A549 (cell line): Measurements from ENCODE around the gene MORC2. TPM values are rescaled to one million over a fixed set of nuclear protein-coding genes. Genes with fewer than 3 reads are reported as not detected.

ENCODE experiments used
- ATAC-seq, 2 experiments: fragments of 200-7000 bp in 1 of 2; fragments of >200 bp in 1 of 2; cut with Nextera tagmentation in 1 of 2; cut with Tn5 transposase in 1 of 2; 3 replicates each; pipeline versions ENCODE4 v1.8.0 to v1.9.1; 2018 to 2020; ENCODE audit warnings: mild to moderate bottlenecking in 1 of 2, moderate library complexity in 1 of 2
- CTCF ChIA-PET: fragments of 300-600 bp; sonication (Branson Sonifier 250); formaldehyde crosslinking; extraction: SDS; loops from one replicate; lab custom pipeline; 2021; ENCODE audit warnings: antibody characterized with exemption, inconsistent platforms; lab: Yijun Ruan, JAX
- POLR2A ChIA-PET: fragments of 350-600 bp; formaldehyde crosslinking; extraction: SDS; loops from one replicate; lab custom pipeline; 2021; ENCODE audit warnings: antibody characterized with exemption, inconsistent platforms; lab: Yijun Ruan, JAX
- DNase-seq, 2 experiments: peaks; one replicate each; pipeline versions ENCODE4 v3.0.0 to v3.0.0-alpha.2; 2011 to 2016; ENCODE audit warnings: low read depth in 1 of 2, low spot score in 1 of 2
- FAIRE-seq: peaks from 2 replicates; lab custom pipeline; 2011; peaks lifted over from hg19 to GRCh38; lab: Jason Lieb, UNC
- H3K27ac ChIP-seq, 2 experiments: fragments of >200 bp; sonication (Bioruptor Twin); formaldehyde crosslinking; 3 replicates each; pipeline ENCODE4 v1.5.1; 2016 to 2017
- H3K4me1 ChIP-seq: fragments of >200 bp; sonication (Bioruptor Twin); formaldehyde crosslinking; 3 replicates; pipeline ENCODE4 v1.6.1; 2016
- H3K4me2 ChIP-seq: fragments of >200 bp; sonication (Bioruptor Twin); formaldehyde crosslinking; 3 replicates; pipeline ENCODE4 v1.6.1; 2016
- H3K4me3 ChIP-seq: fragments of >200 bp; sonication (Bioruptor Twin); formaldehyde crosslinking; 3 replicates; pipeline ENCODE4 v1.5.1; 2016
- H3K9me3 ChIP-seq: fragments of >200 bp; sonication (Bioruptor Twin); formaldehyde crosslinking; 3 replicates; pipeline ENCODE4 v1.6.1; 2016
- ATOH8 ChIP-seq: fragments of 250-450 bp; sonication (Bioruptor Pico); IDR thresholded peaks from 2 replicates; pipeline ENCODE4 v1.5.0; 2020; ENCODE audit warnings: low read depth, mild to moderate bottlenecking, moderate library complexity
- BCL3 ChIP-seq: fragments of >200 bp; sonication (Bioruptor Twin); formaldehyde crosslinking; IDR thresholded peaks from 3 replicates; pipeline ENCODE4 v1.6.1; 2016
- BHLHE40 ChIP-seq: IDR thresholded peaks from 2 replicates; pipeline ENCODE4 v1.6.1; 2012; ENCODE audit warnings: low read depth, low read length, inconsistent platforms
- CEBPB ChIP-seq, 2 experiments: fragments of >200 bp in 1 of 2; sonication (Bioruptor Twin) in 1 of 2; formaldehyde crosslinking in 1 of 2; IDR thresholded peaks; 2 replicates each; pipeline ENCODE4 v1.6.1; 2012 to 2016
- CHD4 ChIP-seq: fragments of 200-600 bp; sonication (generic); IDR thresholded peaks from 2 replicates; pipeline ENCODE4 v1.6.1; 2016; ENCODE audit warnings: antibody characterized with exemption, mild to moderate bottlenecking, borderline replicate concordance
- FOSB ChIP-seq: fragments of 250-450 bp; sonication (Bioruptor Pico); IDR thresholded peaks from 2 replicates; pipeline ENCODE4 v1.5.0; 2020; ENCODE audit warnings: mild to moderate bottlenecking, moderate library complexity
- FOSL2 ChIP-seq, 2 experiments: fragments of 450-650 bp in 1 of 2; fragments of >200 bp in 1 of 2; sonication (Bioruptor Twin) in 1 of 2; formaldehyde crosslinking; IDR thresholded peaks; 2 replicates each; pipeline versions ENCODE4 v1.5.0 to v1.6.1; 2016 to 2020; ENCODE audit warnings: mild to moderate bottlenecking in 1 of 2, moderate library complexity in 1 of 2
- FOXS1 ChIP-seq: fragments of 250-450 bp; sonication (Bioruptor Pico); IDR thresholded peaks from 2 replicates; pipeline ENCODE4 v1.5.0; 2020; ENCODE audit warnings: mild to moderate bottlenecking, moderate library complexity
- JUN ChIP-seq, 2 experiments: fragments of >200 bp; sonication (Bioruptor Twin); formaldehyde crosslinking; IDR thresholded peaks; 2 replicates in 1 of 2; 3 replicates in 1 of 2; pipeline ENCODE4 v1.6.1; 2016 to 2017
- JUNB ChIP-seq: fragments of >200 bp; sonication (Bioruptor Twin); formaldehyde crosslinking; IDR thresholded peaks from 2 replicates; pipeline ENCODE4 v1.6.1; 2016
- MAX ChIP-seq: IDR thresholded peaks from 2 replicates; pipeline ENCODE4 v1.6.1; 2012
- MAZ ChIP-seq: fragments of 150-350 bp; IDR thresholded peaks from 2 replicates; pipeline ENCODE4 v1.6.1; 2014; ENCODE audit warnings: antibody characterized with exemption, low read depth, low read length, borderline replicate concordance
- MYC ChIP-seq: IDR thresholded peaks from 2 replicates; pipeline ENCODE4 v1.6.1; 2012; ENCODE audit warnings: mild to moderate bottlenecking, inconsistent platforms, low read length, improper control_type of control experiment, borderline replicate concordance
- NFE2L2 ChIP-seq: fragments of 150-350 bp; conservative IDR thresholded peaks from 2 replicates; pipeline ENCODE4 v1.6.1; 2014; ENCODE audit warnings: low read length
- PHF8 ChIP-seq: fragments of 200-600 bp; sonication (generic); IDR thresholded peaks from 2 replicates; pipeline ENCODE4 v1.6.1; 2016; ENCODE audit warnings: low read depth, mild to moderate bottlenecking, antibody characterized with exemption, moderate library complexity, borderline replicate concordance
- POLR2A ChIP-seq: IDR thresholded peaks from 2 replicates; pipeline ENCODE4 v1.6.1; 2012; ENCODE audit warnings: mild to moderate bottlenecking, low read length
- RAD21 ChIP-seq, 2 experiments: fragments of >200 bp in 1 of 2; sonication (Bioruptor Twin) in 1 of 2; formaldehyde crosslinking in 1 of 2; IDR thresholded peaks in 1 of 2; conservative IDR thresholded peaks in 1 of 2; 2 replicates in 1 of 2; 3 replicates in 1 of 2; pipeline ENCODE4 v1.6.1; 2012 to 2018; ENCODE audit warnings: inconsistent platforms in 1 of 2
- RCOR1 ChIP-seq: fragments of 150-350 bp; IDR thresholded peaks from 2 replicates; pipeline ENCODE4 v1.6.1; 2014; ENCODE audit warnings: antibody characterized with exemption, low read length, low read depth
- SMC3 ChIP-seq: fragments of >200 bp; sonication (Bioruptor Twin); formaldehyde crosslinking; IDR thresholded peaks from 3 replicates; pipeline ENCODE4 v1.6.1; 2018; ENCODE audit warnings: inconsistent platforms
- SREBF2 ChIP-seq: fragments of 450-650 bp; IDR thresholded peaks from 2 replicates; pipeline ENCODE4 v1.6.1; 2014; ENCODE audit warnings: mild to moderate bottlenecking, moderate library complexity
- TP53 ChIP-seq: fragments of 250-450 bp; sonication (Bioruptor Pico); IDR thresholded peaks from 2 replicates; pipeline ENCODE4 v1.5.0; 2021; ENCODE audit warnings: mild to moderate bottlenecking, moderate library complexity
- ZC3H11A ChIP-seq: fragments of 450-650 bp; IDR thresholded peaks from 2 replicates; pipeline ENCODE4 v1.6.1; 2014; ENCODE audit warnings: antibody characterized with exemption, mild to moderate bottlenecking
- ZFP36 ChIP-seq: fragments of 450-650 bp; IDR thresholded peaks from 2 replicates; pipeline ENCODE4 v1.6.1; 2014; ENCODE audit warnings: borderline replicate concordance; ENCODE audit not compliant: partially characterized antibody
- WGBS: methylation state at CpG from one replicate; pipeline ENCODE4 v1.1.6; 2017; ENCODE audit errors: missing lambda C conversion rate; 5-methylcytosine and 5-hydroxymethylcytosine counted together
- polyA plus RNA-seq, 4 experiments: library from polyadenylated mRNA; depleted of rRNA in 3 of 4; stranded (reverse); fragments of >200 nt; fragmentation: RNase III in 1 of 4; extraction: RNeasy Plus Mini Kit Qiagen cat#74134 plus additional on column Dnase treatment in 1 of 4; gene quantifications; 2 replicates in 3 of 4; 3 replicates in 1 of 4; pipeline ENCODE4 v1.2.3, GENCODE V29; 2011 to 2017

MORC2 gene
- polyA plus RNA-seq, 2 of the 4 experiments (the other 2 are of a cell fraction), result 14.8 to 16.0 TPM

GRCh38 chr22:30964858-30965257 is 3.7 kb downstream of the MORC2 start:
- TF ChIP-seq ATOH8 (CRISPR knock-in tag) (no peak), SREBF2 (no peak), POLR2A (no peak), MAX (no peak), ZFP36 (no peak), BCL3 (no peak), CEBPB (IDR thresholded peaks at IDR 0.05) (no peak), CHD4 (no peak), ZC3H11A (no peak), SMC3 (no peak), MAZ (no peak), RCOR1 (no peak), BHLHE40 (no peak), JUN (IDR thresholded peaks at IDR 0.05) (no peak), FOSB (CRISPR knock-in tag) (no peak), FOSL2 (IDR thresholded peaks at IDR 0.05) (no peak), FOSL2 (CRISPR knock-in tag; IDR thresholded peaks at IDR 0.05) (no peak), RAD21 (conservative IDR thresholded peaks at IDR 0.05 in 1 of 2, IDR thresholded peaks at IDR 0.05 in 1 of 2) (no peak)
- H3K4me2 ChIP-seq, result no peak overlapping the region
- H3K4me1 ChIP-seq, result no peaks in the 10 kb centered on the region
- no peak overlapping the region for H3K4me3 ChIP-seq
- ChIA-PET POLR2A (no interaction called here), CTCF (interaction anchor here (0.6 kb wide), 2 partner anchors 32 to 42 kb away, joined by 3 read pairs; no protein-coding TSS in a partner anchor)
- no peak for DNase-seq
- no peak for FAIRE-seq
- ATAC-seq, result no peak
- H3K9me3 ChIP-seq, result peaks cover 16% of the 10 kb centered on the region; the same call in 2 of the 3 replicates
- no peak overlapping the region for H3K27ac ChIP-seq
- WGBS, result 91% methylated on average over 4 of the region's 4 CpGs

GRCh38 chr22:30955153-30955552 is 13.4 kb downstream of the MORC2 start:
- H3K4me2 ChIP-seq, result no peak overlapping the region
- ATAC-seq (no peak), FAIRE-seq (no peak), DNase-seq (no peak)
- no peak overlapping the region for H3K4me3 ChIP-seq
- H3K4me1 ChIP-seq, result no peaks in the 10 kb centered on the region
- 97% methylated on average over 4 of the region's 4 CpGs for WGBS
- no peaks in the 10 kb centered on the region for H3K9me3 ChIP-seq
- TF ChIP-seq NFE2L2 (no peak), PHF8 (no peak), FOXS1 (CRISPR knock-in tag) (no peak)
- CTCF ChIA-PET, result interaction anchor here (0.8 to 2.0 kb wide), 2 partner anchors 10 to 130 kb away, joined by 3 to 4 read pairs; no protein-coding TSS in a partner anchor
- POLR2A ChIA-PET, result no interaction called here
- no peak overlapping the region for H3K27ac ChIP-seq

GRCh38 chr22:30953206-30953605 is 15.4 kb downstream of the MORC2 start:
- TF ChIP-seq MYC (no peak), POLR2A (no peak), JUN (IDR thresholded peaks at IDR 0.05) (no peak), TP53 (CRISPR knock-in tag) (no peak), JUNB (no peak)
- no peak for ATAC-seq
- H3K4me1 ChIP-seq, result no peaks in the 10 kb centered on the region
- no peak overlapping the region for H3K4me3 ChIP-seq
- no peak for FAIRE-seq
- no peak overlapping the region for H3K27ac ChIP-seq
- H3K9me3 ChIP-seq, result no peaks in the 10 kb centered on the region
- DNase-seq, result no peak
- no peak overlapping the region for H3K4me2 ChIP-seq
- WGBS, result 92% methylated on average over 2 of the region's 2 CpGs
- POLR2A ChIA-PET, result no interaction called here
- CTCF ChIA-PET, result interaction anchor here (0.7 to 1.6 kb wide), 2 partner anchors 23 to 132 kb away, joined by 3 to 7 read pairs; no protein-coding TSS in a partner anchor
